NCI-H1436 treated with DMSO at 0.1 percent for 48 hours (cell line): ENCODE measurements around the gene GPR63.

Experiments
- DNase-seq: peaks from one replicate; lab custom pipeline; 2025; lab: John Stamatoyannopoulos, UW

The GPR63 gene

GRCh38 chr6:96755096-96755495 is 82.2 kb downstream of the GPR63 start:
- DNase-seq, result no peak

- no peak for DNase-seq
Observed at GRCh38 chr6:96749891-96750290, 87.4 kb downstream of the GPR63 start.
